ENCODE data around the gene USB1.

The USB1 gene

GRCh38 chr16:58046936-58047335, 45.7 kb downstream of the USB1 start:
- no peak for DNase-seq (ENCODE audit: low read depth)
- TF ChIP-seq CTCF (IDR thresholded peaks at IDR 0.05; ENCODE audit: insufficient read depth, low read depth, low read length, missing control alignments), result no peak
- no peak overlapping the region for H3K4me3 ChIP-seq (ENCODE audit: low read length)

- DNase-seq (ENCODE audit: low read depth), result no peak
- no peak overlapping the region for H3K4me3 ChIP-seq (ENCODE audit: low read length)
- TF ChIP-seq CTCF (IDR thresholded peaks at IDR 0.05; ENCODE audit: insufficient read depth, low read depth, low read length, missing control alignments), result no peak
These were observed 46.5 kb downstream of the USB1 start for GRCh38 chr16:58047557-58048348.

GRCh38 chr16:58048494-58049231, 47.5 kb downstream of the USB1 start:
- no peak for DNase-seq (ENCODE audit: low read depth)
- no peak for TF ChIP-seq CTCF (IDR thresholded peaks at IDR 0.05; ENCODE audit: insufficient read depth, low read depth, low read length, missing control alignments)
- no peak overlapping the region for H3K4me3 ChIP-seq (ENCODE audit: low read length)

- TF ChIP-seq CTCF (IDR thresholded peaks at IDR 0.05; ENCODE audit: insufficient read depth, low read depth, low read length, missing control alignments), result no peak
- DNase-seq (ENCODE audit: low read depth), result no peak
- H3K4me3 ChIP-seq (ENCODE audit: low read length), result no peak overlapping the region
These were observed 48.3 kb downstream of the USB1 start for GRCh38 chr16:58049232-58050185.

GRCh38 chr16:58051296-58051695, 50.1 kb downstream of the USB1 start:
- no peak overlapping the region for H3K4me3 ChIP-seq (ENCODE audit: low read length)
- DNase-seq (ENCODE audit: low read depth), result no peak
- no peak for TF ChIP-seq CTCF (IDR thresholded peaks at IDR 0.05; ENCODE audit: insufficient read depth, low read depth, low read length, missing control alignments)

- no peak for DNase-seq (ENCODE audit: low read depth)
- no peak overlapping the region for H3K4me3 ChIP-seq (ENCODE audit: low read length)
- no peak for TF ChIP-seq CTCF (IDR thresholded peaks at IDR 0.05; ENCODE audit: insufficient read depth, low read depth, low read length, missing control alignments)
These were observed 50.8 kb downstream of the USB1 start for GRCh38 chr16:58051821-58052603.

Data from epithelial cell of esophagus (primary cell).